NCI-H1694 treated with DMSO at 0.1 percent for 48 hours (cell line): ENCODE results near the gene RAB11FIP3.

Experiments used
- DNase-seq: peaks from one replicate; lab custom pipeline; 2025; lab: John Stamatoyannopoulos, UW

Gene RAB11FIP3

DNA sequence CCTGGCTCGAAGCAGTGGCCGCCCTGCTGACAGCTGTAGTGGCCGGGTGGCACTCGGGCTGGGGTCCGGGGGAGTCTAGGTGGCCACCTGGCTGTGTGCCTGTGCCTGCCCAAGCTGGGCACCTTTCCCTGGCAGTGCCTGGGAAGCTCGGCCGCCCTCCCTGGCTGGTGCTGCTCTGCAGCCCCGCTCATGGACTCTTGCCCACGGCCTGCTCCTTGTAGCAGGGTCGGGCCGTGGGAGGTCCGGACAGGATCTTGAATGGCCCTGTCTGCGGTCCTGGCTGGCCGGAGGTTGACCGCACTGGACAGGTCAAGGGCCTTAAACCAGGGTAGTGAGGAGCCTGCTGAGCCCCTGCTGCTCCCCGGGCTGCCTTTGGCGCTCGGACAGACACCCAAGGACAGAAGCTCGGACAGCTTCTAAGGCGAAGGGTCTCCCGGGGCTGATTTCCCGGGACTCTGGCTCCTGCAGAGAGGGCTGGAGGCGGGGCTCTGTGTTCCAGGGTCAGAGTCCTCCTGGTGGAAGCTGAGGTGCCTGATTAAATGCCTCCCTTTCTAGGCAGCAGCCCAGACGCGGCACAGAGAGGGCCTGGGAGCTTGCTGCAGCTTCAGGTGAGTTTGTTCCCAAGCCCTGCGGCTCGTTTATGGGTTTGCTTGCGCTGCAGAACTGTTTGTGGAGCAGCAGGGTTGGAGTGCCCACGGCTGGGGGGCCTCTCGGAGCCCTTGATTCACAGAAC, 108.1 kb downstream of the RAB11FIP3 start:
- no peak for DNase-seq

- DNase-seq, result no peak
Measured at GRCh38 chr16:534135-534534, 108.7 kb downstream of the RAB11FIP3 start.

DNA sequence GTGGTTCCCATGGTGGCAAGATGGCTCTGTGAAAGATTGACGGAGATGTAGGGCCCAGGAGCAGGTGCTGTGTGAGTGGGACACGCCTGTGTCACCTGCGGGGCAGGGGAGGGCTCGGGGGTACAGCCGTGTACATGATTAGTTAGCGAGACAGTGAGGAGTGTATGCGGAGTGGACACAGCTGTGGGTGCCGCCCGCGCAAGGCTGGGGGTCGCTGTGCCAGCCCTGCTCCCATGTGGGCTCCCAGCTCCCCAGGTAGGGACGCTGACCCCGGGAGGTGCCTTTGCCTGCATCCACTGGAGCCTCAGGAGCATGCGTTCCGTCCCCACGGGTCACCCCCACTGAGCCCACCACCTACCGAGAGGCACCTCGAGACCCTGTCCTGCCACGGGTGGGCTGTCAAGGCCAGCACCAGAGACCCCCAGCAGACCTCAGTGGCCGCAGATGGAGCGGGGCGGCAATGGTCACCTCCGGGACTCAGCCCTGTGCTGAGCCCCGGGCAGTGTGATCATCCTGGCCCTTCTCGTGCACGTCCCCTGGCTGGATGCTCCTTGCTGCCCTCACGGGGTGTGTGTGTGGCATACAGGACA, 109.5 kb downstream of the RAB11FIP3 start:
- no peak for DNase-seq

- no peak for DNase-seq
Measured at GRCh38 chr16:535446-536405, 110.3 kb downstream of the RAB11FIP3 start.

- DNase-seq, result no peak
Measured at GRCh38 chr16:536746-537145, 111.3 kb downstream of the RAB11FIP3 start.

- no peak for DNase-seq
Measured at GRCh38 chr16:537415-538335, 112.2 kb downstream of the RAB11FIP3 start.

DNA sequence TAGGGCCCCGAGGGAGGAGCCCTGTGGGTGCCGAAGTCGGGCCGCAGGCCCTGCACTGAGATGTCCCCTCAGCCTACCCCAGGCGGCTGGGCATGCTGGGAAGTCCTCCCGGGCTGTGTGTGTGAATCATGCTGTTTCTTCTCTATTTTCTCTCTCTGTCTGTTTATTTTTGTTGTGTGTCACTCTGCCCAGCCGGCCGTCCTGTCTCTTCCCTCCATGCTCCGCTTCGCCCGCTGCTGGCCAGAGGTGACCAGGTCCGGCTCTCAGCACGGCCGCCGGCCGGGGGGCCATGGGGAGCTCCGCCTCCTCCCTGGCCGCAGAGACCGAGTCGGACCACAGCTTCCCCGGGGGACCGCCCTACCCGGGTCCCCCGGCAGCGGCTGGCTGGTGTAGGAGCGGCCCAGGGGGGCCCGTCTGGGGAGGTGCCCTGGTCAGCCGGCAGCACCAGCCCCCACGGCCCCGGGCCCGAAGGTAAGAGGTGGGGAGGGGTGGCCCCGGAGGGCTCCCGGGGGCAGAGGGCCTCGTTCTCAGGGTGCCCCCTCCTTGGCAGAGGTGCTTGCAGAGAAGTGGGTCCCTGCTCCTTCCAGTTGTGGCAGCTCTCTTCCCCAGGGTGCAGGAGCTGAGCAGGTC, 114.6 kb downstream of the RAB11FIP3 start:
- no peak for DNase-seq

DNA sequence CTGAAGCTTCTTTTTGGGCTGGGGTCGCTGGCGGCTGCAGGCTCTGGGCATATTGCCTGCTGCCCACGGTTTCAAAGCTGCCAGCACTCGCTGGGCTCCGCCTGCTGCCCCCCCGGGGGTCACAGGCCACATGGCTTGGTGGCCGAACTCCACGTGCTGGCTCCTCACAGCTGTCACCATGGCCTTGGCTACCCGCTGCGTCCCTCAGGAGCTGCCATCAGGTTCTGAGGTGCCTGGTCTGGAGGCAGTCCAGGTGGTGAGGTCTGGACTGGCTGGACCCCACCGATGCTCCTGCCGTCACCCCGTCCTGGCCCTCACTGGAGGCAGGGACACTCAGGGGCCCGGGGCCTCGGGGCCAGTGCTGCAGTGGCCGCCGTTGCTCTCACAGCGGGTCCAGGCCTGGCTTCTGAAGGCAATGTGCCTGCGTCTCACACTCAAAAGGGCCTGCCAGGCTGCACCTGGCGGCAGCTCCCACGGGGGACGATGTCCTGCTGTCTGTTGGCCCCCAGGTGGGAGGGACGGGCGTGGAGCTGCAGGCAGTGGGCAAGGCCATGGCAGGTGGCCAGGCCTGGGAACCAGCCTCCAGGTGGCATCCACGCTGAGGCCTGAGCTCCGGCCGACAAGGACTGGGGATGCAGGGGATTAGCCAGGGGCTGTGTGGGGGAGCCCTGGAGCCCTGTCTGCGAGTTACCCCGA, 115.3 kb downstream of the RAB11FIP3 start:
- DNase-seq, result no peak

GRCh38 chr16:543301-544164, 118.1 kb downstream of the RAB11FIP3 start:
- DNase-seq, result no peak

DNA sequence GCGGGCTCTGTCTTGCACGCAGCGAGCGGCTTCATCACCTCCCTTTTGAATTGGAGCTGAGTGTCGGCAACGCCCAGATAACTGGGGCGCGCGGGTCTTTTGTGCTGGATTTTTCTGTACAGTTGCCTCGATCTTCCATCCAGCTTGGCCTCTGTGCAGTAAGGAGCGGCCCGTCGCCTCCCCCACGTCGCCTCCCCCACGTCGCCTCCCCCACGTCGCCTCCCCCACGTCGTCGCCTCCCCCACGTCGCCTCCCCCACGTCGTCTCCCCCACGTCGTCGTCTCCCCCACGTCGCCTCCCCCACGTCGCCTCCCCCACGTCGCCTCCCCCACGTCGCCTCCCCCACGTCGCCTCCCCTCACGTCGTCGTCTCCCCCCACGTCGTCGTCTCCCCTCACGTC, 119.1 kb downstream of the RAB11FIP3 start:
- no peak for DNase-seq

GRCh38 chr16:546909-547770, 121.7 kb downstream of the RAB11FIP3 start:
- peak; percentile 46 for DNase-seq

GRCh38 chr16:548586-548985, 123.1 kb downstream of the RAB11FIP3 start:
- no peak for DNase-seq

- DNase-seq, result no peak
Measured at GRCh38 chr16:549544-550263, 124.3 kb downstream of the RAB11FIP3 start.

DNA sequence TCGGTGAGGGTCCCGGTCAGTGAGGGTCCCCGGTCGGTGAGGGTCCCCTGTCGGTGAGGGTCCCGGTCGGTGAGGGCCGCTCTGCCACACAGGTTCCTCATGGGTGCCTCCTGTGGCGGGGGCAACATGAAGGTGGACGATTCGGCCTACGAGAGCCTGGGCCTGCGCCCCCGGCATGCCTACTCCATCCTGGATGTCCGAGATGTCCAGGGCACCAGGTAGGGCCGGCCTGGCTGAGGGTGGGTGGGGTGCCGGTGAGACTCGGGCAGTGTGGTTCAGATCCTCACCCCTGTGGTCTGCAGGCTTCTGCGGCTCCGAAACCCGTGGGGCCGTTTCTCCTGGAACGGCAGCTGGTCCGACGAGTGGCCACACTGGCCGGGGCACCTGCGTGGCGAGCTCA, 125.8 kb downstream of the RAB11FIP3 start:
- no peak for DNase-seq

- DNase-seq, result no peak
Measured at GRCh38 chr16:552171-552570, 126.7 kb downstream of the RAB11FIP3 start.

- DNase-seq, result no peak
Measured at GRCh38 chr16:553601-554296, 128.3 kb downstream of the RAB11FIP3 start.

GRCh38 chr16:554297-554621, 128.8 kb downstream of the RAB11FIP3 start:
- no peak for DNase-seq
